Activated CD8-positive, alpha-beta memory T cell treated with anti-CD3 and anti-CD28 coated beads, Interleukin-2, amount 10 ng/mL, durations not matched to agents 7 days and 5 days (primary cell): ENCODE data around the gene RPTOR. TPM values are rescaled to one million over a fixed set of nuclear protein-coding genes. Genes with fewer than 3 reads are reported as not detected.
A peak's percentile ranks its signal among the peaks of the same experiment; 100 is the strongest.
"Not testable (repeated sequence)": the region's sequence is repeated elsewhere in the genome, so short reads cannot be mapped to it uniquely, and the experiment has no call there.

Experiments
- ATAC-seq: fragments of 150-1000 bp; cut with Tn5 transposase; one replicate; pipeline ENCODE4 v1.10.0; 2021; ENCODE audit warnings: moderate library complexity
- CTCF ChIA-PET: fragments of 350-600 bp; sonication (Branson Sonifier 250); formaldehyde crosslinking; loops from one replicate; lab custom pipeline; 2021; ENCODE audit warnings: antibody characterized with exemption; lab: Charles Lee
- DNase-seq: peaks from one replicate; pipeline ENCODE4 v3.0.0-alpha.2; 2020
- H3K27ac Mint-ChIP-seq: one replicate; pipeline ENCODE4 v1.8.0; 2021; ENCODE audit warnings: mild to moderate bottlenecking, mixed read lengths
- H3K27me3 Mint-ChIP-seq: one replicate; pipeline ENCODE4 v1.8.0; 2021; ENCODE audit warnings: mixed read lengths
- H3K36me3 Mint-ChIP-seq: one replicate; pipeline ENCODE4 v1.8.0; 2021; ENCODE audit warnings: mild to moderate bottlenecking, mixed read lengths
- H3K4me1 Mint-ChIP-seq: one replicate; pipeline ENCODE4 v1.8.0; 2021; ENCODE audit warnings: mixed read lengths
- H3K4me3 Mint-ChIP-seq: one replicate; pipeline ENCODE4 v1.8.0; 2021; ENCODE audit warnings: mild to moderate bottlenecking, moderate library complexity, mixed read lengths
- H3K9me3 Mint-ChIP-seq: one replicate; pipeline ENCODE4 v1.8.0; 2022; ENCODE audit warnings: low read depth, mixed read lengths
- total RNA-seq, 2 experiments: library from RNA; stranded (reverse); gene quantifications; one replicate each; pipeline ENCODE4 v1.2.3, GENCODE V29; 2021

Gene RPTOR
- total RNA-seq, 2 experiments from 2014 or later: 60.4 to 87.0 TPM

GRCh38 chr17:80621997-80622357, 77.3 kb downstream of the RPTOR start:
- no peaks in the 10 kb centered on the region for H3K27me3 Mint-ChIP-seq
- ATAC-seq (peak; percentile 67), DNase-seq (peak; percentile 62)
- CTCF ChIA-PET: interaction anchor here (0.8 to 1.7 kb wide), 3 partner anchors 25 to 58 kb away, joined by 3 to 6 read pairs (median 4); no protein-coding TSS in a partner anchor
- H3K36me3 Mint-ChIP-seq: peaks cover 8% of the 10 kb centered on the region
- peak overlapping the region; percentile 70 for H3K27ac Mint-ChIP-seq
- H3K9me3 Mint-ChIP-seq: no peaks in the 10 kb centered on the region
- peaks cover 26% of the 10 kb centered on the region for H3K4me1 Mint-ChIP-seq
- H3K4me3 Mint-ChIP-seq: no peak overlapping the region

GRCh38 chr17:80624864-80625263, 80.2 kb downstream of the RPTOR start:
- no peak overlapping the region for H3K27ac Mint-ChIP-seq
- no peak for DNase-seq
- no peak for ATAC-seq
- CTCF ChIA-PET: no interaction called here
- no peaks in the 10 kb centered on the region for H3K9me3 Mint-ChIP-seq
- H3K4me1 Mint-ChIP-seq: peaks cover 24% of the 10 kb centered on the region
- no peak overlapping the region for H3K4me3 Mint-ChIP-seq
- no peaks in the 10 kb centered on the region for H3K27me3 Mint-ChIP-seq
- H3K36me3 Mint-ChIP-seq: peaks cover 11% of the 10 kb centered on the region

GRCh38 chr17:80625627-80626026, 81.0 kb downstream of the RPTOR start:
- H3K9me3 Mint-ChIP-seq: no peaks in the 10 kb centered on the region
- no peaks in the 10 kb centered on the region for H3K27me3 Mint-ChIP-seq
- H3K36me3 Mint-ChIP-seq: peaks cover 11% of the 10 kb centered on the region
- H3K4me1 Mint-ChIP-seq: peaks cover 22% of the 10 kb centered on the region
- H3K27ac Mint-ChIP-seq: no peak overlapping the region
- ATAC-seq: no peak
- no peak overlapping the region for H3K4me3 Mint-ChIP-seq
- DNase-seq: no peak
- CTCF ChIA-PET: no interaction called here

- not testable (repeated sequence) for DNase-seq, H3K9me3 Mint-ChIP-seq, H3K4me3 Mint-ChIP-seq, H3K4me1 Mint-ChIP-seq, H3K27me3 Mint-ChIP-seq, H3K27ac Mint-ChIP-seq, ATAC-seq
- peaks cover 11% of the 10 kb centered on the region for H3K36me3 Mint-ChIP-seq
- CTCF ChIA-PET: interaction anchor here (1.2 to 2.3 kb wide), 4 partner anchors 9 to 202 kb away, joined by 3 to 6 read pairs (median 3); no protein-coding TSS in a partner anchor
Observed at GRCh38 chr17:80628881-80629280, 84.2 kb downstream of the RPTOR start.

GRCh38 chr17:80629298-80630028, 84.8 kb downstream of the RPTOR start:
- H3K4me1 Mint-ChIP-seq: peaks cover 2% of the 10 kb centered on the region
- H3K4me3 Mint-ChIP-seq: no peak overlapping the region
- ATAC-seq: no peak
- H3K27me3 Mint-ChIP-seq: no peaks in the 10 kb centered on the region
- no peaks in the 10 kb centered on the region for H3K9me3 Mint-ChIP-seq
- DNase-seq: no peak
- H3K36me3 Mint-ChIP-seq: peaks cover 11% of the 10 kb centered on the region
- no peak overlapping the region for H3K27ac Mint-ChIP-seq
- CTCF ChIA-PET: interaction anchor here (1.2 to 2.3 kb wide), 3 partner anchors 8 to 202 kb away, joined by 3 to 6 read pairs (median 3); no protein-coding TSS in a partner anchor

- Mint-ChIP-seq H3K36me3 (peaks cover 11% of the 10 kb centered on the region), H3K4me3 (no peak overlapping the region), H3K27ac (no peak overlapping the region), H3K27me3 (no peaks in the 10 kb centered on the region), H3K4me1 (peaks cover 2% of the 10 kb centered on the region), H3K9me3 (no peaks in the 10 kb centered on the region)
- CTCF ChIA-PET: interaction anchor here (1.3 kb wide), 1 partner anchor 12 kb away, joined by 3 read pairs; no protein-coding TSS in a partner anchor
- DNase-seq (no peak), ATAC-seq (no peak)
Observed at GRCh38 chr17:80630560-80631120, 86.0 kb downstream of the RPTOR start.

- no peak for ATAC-seq
- no peaks in the 10 kb centered on the region for H3K27me3 Mint-ChIP-seq
- H3K27ac Mint-ChIP-seq: no peak overlapping the region
- peaks cover 6% of the 10 kb centered on the region for H3K36me3 Mint-ChIP-seq
- no peaks in the 10 kb centered on the region for H3K9me3 Mint-ChIP-seq
- H3K4me1 Mint-ChIP-seq: peaks cover 2% of the 10 kb centered on the region
- CTCF ChIA-PET: interaction anchor here (1.3 kb wide), 1 partner anchor 11 kb away, joined by 3 read pairs; no protein-coding TSS in a partner anchor
- no peak for DNase-seq
- no peak overlapping the region for H3K4me3 Mint-ChIP-seq
Observed at GRCh38 chr17:80631142-80632045, 86.8 kb downstream of the RPTOR start.

- Mint-ChIP-seq H3K36me3 (peaks cover 3% of the 10 kb centered on the region), H3K9me3 (no peaks in the 10 kb centered on the region), H3K27me3 (no peaks in the 10 kb centered on the region), H3K4me1 (peaks cover 6% of the 10 kb centered on the region), H3K27ac (no peak overlapping the region), H3K4me3 (no peak overlapping the region)
- ATAC-seq (no peak), DNase-seq (no peak)
- CTCF ChIA-PET: interaction anchor here (1.3 kb wide), 1 partner anchor 10 kb away, joined by 3 read pairs; no protein-coding TSS in a partner anchor
Observed at GRCh38 chr17:80632046-80632581, 87.5 kb downstream of the RPTOR start.

- CTCF ChIA-PET: no interaction called here
- no peak overlapping the region for H3K27ac Mint-ChIP-seq
Observed at GRCh38 chr17:80633207-80633606, 88.6 kb downstream of the RPTOR start.

GRCh38 chr17:80633994-80634566, 89.4 kb downstream of the RPTOR start:
- Mint-ChIP-seq H3K9me3 (no peaks in the 10 kb centered on the region), H3K27me3 (no peaks in the 10 kb centered on the region), H3K36me3 (no peaks in the 10 kb centered on the region), H3K4me1 (peaks cover 6% of the 10 kb centered on the region), H3K27ac (no peak overlapping the region), H3K4me3 (no peak overlapping the region)
- ATAC-seq (no peak), DNase-seq (no peak)
- CTCF ChIA-PET: interaction anchor here (0.6 kb wide), 1 partner anchor 86 kb away, joined by 6 read pairs; no protein-coding TSS in a partner anchor

More at GRCh38 chr17:80633207-80633606, 88.6 kb downstream of the RPTOR start:
- DNase-seq: no peak
- Mint-ChIP-seq H3K36me3 (no peaks in the 10 kb centered on the region), H3K9me3 (no peaks in the 10 kb centered on the region), H3K27me3 (no peaks in the 10 kb centered on the region), H3K4me1 (peaks cover 6% of the 10 kb centered on the region), H3K4me3 (no peak overlapping the region)
- no peak for ATAC-seq

GRCh38 chr17:80636361-80637018, 91.9 kb downstream of the RPTOR start:
- Mint-ChIP-seq H3K4me3 (peak overlapping the region; percentile 10), H3K27me3 (no peaks in the 10 kb centered on the region), H3K36me3 (no peaks in the 10 kb centered on the region), H3K9me3 (no peaks in the 10 kb centered on the region), H3K4me1 (peaks cover 6% of the 10 kb centered on the region), H3K27ac (peak overlapping the region; percentile 59)
- CTCF ChIA-PET: interaction anchor here (1.2 kb wide), 1 partner anchor 263 kb away, joined by 4 read pairs; no protein-coding TSS in a partner anchor
- DNase-seq: no peak
- ATAC-seq: peak; percentile 47
